GM12878 (cell line): ENCODE measurements around the gene CDK4. TPM values are rescaled to one million over a fixed set of nuclear protein-coding genes. Genes with fewer than 3 reads are reported as not detected.
A peak's percentile ranks its signal among the peaks of the same experiment; 100 is the strongest.

Experiments used
- EP300 ChIP-seq, 2 experiments: fragments of 150-350 bp in 1 of 2; IDR thresholded peaks; 2 replicates each; pipeline ENCODE4 v1.6.1; 2011 to 2012; ENCODE audit warnings: low read depth in 2 of 2, low read length in 2 of 2, borderline replicate concordance in 1 of 2, improper control_type of control experiment in 1 of 2, inconsistent platforms in 1 of 2; ENCODE audit not compliant: control insufficient read depth in 1 of 2
- ESRRA ChIP-seq: IDR thresholded peaks from 2 replicates; pipeline ENCODE4 v1.6.1; 2012; ENCODE audit warnings: mild to moderate bottlenecking, low read length, improper control_type of control experiment
- HDGF ChIP-seq: fragments of 450-650 bp; IDR thresholded peaks from 2 replicates; pipeline ENCODE4 v1.6.1; 2016; ENCODE audit warnings: antibody characterized with exemption
- YY1 ChIP-seq: IDR thresholded peaks from 2 replicates; pipeline ENCODE4 v1.6.1; 2011; ENCODE audit warnings: low read depth, mild to moderate bottlenecking, low read length
- polyA plus RNA-seq, 11 experiments: library from polyadenylated mRNA; depleted of rRNA in 4 of 11; unstranded in 6 of 11; stranded (reverse) in 5 of 11; fragments of >200 nt; fragmentation: Nextera tagmentation in 4 of 11; fragmentation: Illumina TruSeq in 1 of 11; extraction: Ambion mirVana in 4 of 11; extraction: Trizol in 1 of 11; gene quantifications; 1 replicate in 1 of 11; 2 replicates in 10 of 11; pipeline versions ENCODE4 v1.2.1 to v1.2.3, GENCODE V29; 2011 to 2016; ENCODE audit warnings: inconsistent platforms in 2 of 11, missing spikeins in 2 of 11, low read depth in 1 of 11
- total RNA-seq, 4 experiments: library from RNA; depleted of rRNA in 3 of 4; stranded (reverse); fragments of >200 nt in 3 of 4; fragmentation: Illumina TruSeq in 1 of 4; extraction: Trizol in 1 of 4; gene quantifications; 2 replicates each; pipeline versions ENCODE4 v1.2.1 to v1.2.3, GENCODE V29; 2013 to 2021
- TF ChIP-seq, protein P1 (sequence below): IDR thresholded peaks from 2 replicates; pipeline ENCODE4 v1.6.1; 2012; ENCODE audit warnings: low read depth, low read length, improper control_type of control experiment
- TF ChIP-seq, protein P2 (sequence below): IDR thresholded peaks from 2 replicates; pipeline ENCODE4 v1.6.1; 2011; ENCODE audit warnings: low read depth, mild to moderate bottlenecking, low read length, moderate library complexity, borderline replicate concordance; ENCODE audit errors: extremely low read depth
- TF ChIP-seq, protein P3 (sequence below): fragments of 450-650 bp; IDR thresholded peaks from 2 replicates; pipeline ENCODE4 v1.6.1; 2018; ENCODE audit warnings: borderline replicate concordance, mild to moderate bottlenecking; ENCODE audit not compliant: partially characterized antibody

Gene CDK4
- total and polyA plus RNA-seq, 10 of the 15 experiments (the other 5 are each of a cell fraction or from before 2014, with no cell fraction given), result 26.1 to 385 (median 221) TPM

DNA sequence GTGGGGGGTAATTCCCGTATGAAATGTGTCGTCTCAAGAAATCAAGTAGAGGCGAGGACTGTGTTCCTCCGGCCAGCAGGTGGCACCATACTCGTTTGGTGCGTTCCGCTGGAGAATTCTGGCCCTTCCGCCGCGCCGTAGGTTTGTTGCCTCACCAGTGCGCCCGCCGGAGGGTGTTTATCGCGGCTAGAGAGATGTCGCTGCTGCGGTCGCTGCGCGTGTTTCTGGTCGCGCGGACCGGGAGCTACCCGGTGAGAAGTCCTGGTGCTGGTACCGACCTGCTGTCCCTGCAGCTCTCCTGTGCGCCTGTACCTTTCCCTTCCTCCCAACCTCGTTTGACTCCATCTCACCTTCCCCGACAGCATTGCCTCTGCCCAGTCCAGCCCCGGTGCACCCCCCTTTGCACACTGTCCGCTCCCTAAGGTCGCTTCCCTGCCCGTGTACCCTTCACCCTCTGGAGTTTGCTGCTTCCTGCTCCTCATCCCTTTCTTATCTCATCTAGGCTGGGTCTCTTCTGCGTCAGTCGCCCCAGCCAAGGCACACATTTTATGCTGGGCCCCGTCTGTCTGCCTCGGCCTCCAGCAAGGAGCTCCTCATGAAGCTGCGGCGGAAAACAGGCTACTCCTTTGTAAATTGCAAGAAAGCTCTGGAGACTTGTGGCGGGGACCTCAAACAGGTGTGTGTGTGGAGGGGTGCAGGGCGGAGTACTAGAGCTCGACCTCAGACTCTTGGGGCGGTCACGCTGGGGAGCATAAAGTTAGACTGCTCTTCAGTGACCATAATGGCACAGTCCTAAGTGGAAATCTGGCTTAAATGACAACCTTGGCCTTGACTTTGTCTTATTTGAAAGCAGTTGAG, 30.7 kb upstream of the CDK4 start, which contains the start of gene TSFM (continued):
- peak; percentile 88 for TF ChIP-seq YY1
- TF ChIP-seq ESRRA, result no peak
- TF ChIP-seq, protein P1, sequence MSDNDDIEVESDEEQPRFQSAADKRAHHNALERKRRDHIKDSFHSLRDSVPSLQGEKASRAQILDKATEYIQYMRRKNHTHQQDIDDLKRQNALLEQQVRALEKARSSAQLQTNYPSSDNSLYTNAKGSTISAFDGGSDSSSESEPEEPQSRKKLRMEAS, result peak; percentile 83
- TF ChIP-seq, protein P2, sequence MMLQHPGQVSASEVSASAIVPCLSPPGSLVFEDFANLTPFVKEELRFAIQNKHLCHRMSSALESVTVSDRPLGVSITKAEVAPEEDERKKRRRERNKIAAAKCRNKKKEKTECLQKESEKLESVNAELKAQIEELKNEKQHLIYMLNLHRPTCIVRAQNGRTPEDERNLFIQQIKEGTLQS, result peak; percentile 58; the same call in 1 of the 2 replicates
- no peak; the same call in 1 of the 2 replicates for TF ChIP-seq HDGF
- TF ChIP-seq, protein P3, sequence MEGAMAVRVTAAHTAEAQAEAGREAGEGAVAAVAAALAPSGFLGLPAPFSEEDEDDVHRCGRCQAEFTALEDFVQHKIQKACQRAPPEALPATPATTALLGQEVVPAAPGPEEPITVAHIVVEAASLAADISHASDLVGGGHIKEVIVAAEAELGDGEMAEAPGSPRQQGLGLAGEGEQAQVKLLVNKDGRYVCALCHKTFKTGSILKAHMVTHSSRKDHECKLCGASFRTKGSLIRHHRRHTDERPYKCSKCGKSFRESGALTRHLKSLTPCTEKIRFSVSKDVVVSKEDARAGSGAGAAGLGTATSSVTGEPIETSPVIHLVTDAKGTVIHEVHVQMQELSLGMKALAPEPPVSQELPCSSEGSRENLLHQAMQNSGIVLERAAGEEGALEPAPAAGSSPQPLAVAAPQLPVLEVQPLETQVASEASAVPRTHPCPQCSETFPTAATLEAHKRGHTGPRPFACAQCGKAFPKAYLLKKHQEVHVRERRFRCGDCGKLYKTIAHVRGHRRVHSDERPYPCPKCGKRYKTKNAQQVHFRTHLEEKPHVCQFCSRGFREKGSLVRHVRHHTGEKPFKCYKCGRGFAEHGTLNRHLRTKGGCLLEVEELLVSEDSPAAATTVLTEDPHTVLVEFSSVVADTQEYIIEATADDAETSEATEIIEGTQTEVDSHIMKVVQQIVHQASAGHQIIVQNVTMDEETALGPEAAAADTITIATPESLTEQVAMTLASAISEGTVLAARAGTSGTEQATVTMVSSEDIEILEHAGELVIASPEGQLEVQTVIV, result peak; percentile 61
- TF ChIP-seq EP300 (IDR thresholded peaks at IDR 0.05; ENCODE audit: borderline replicate concordance in 1 of 2, control insufficient read depth in 1 of 2, low read depth in 2 of 2, low read length in 2 of 2), result no peak
